Smooth muscle cell (in vitro differentiated cells): ENCODE measurements around the gene SHMT2. TPM values are rescaled to one million over a fixed set of nuclear protein-coding genes. Genes with fewer than 3 reads are reported as not detected.

ENCODE experiments used
- DNase-seq: peaks from one replicate; lab custom pipeline; 2025; ENCODE audit not compliant: unreplicated experiment; lab: John Stamatoyannopoulos, UW
- H2AFZ ChIP-seq: fragments of 200-600 bp; sonication (generic); 2 replicates; pipeline ENCODE4 v1.6.0; 2016; ENCODE audit warnings: antibody characterized with exemption, low read depth, mild to moderate bottlenecking
- H3F3A ChIP-seq: fragments of 200-600 bp; sonication (generic); 2 replicates; pipeline ENCODE4 v1.6.0; 2017; ENCODE audit warnings: antibody characterized with exemption, low read depth
- H3K27ac ChIP-seq: fragments of 200-600 bp; sonication (generic); 2 replicates; pipeline ENCODE4 v1.5.1; 2016; ENCODE audit warnings: low read depth, mild to moderate bottlenecking
- H3K27me3 ChIP-seq: fragments of 200-600 bp; sonication (generic); 2 replicates; pipeline ENCODE4 v1.6.1; 2016; ENCODE audit warnings: low read depth, mild to moderate bottlenecking
- H3K36me3 ChIP-seq: fragments of 200-600 bp; sonication (generic); 2 replicates; pipeline ENCODE4 v1.5.1; 2016; ENCODE audit warnings: low read depth
- H3K4me1 ChIP-seq: fragments of 200-600 bp; sonication (generic); 2 replicates; pipeline ENCODE4 v1.5.1; 2016; ENCODE audit warnings: low read depth
- H3K4me2 ChIP-seq: fragments of 200-600 bp; sonication (generic); 2 replicates; pipeline ENCODE4 v1.6.0; 2016; ENCODE audit warnings: mild to moderate bottlenecking
- H3K4me3 ChIP-seq: fragments of 200-600 bp; sonication (generic); 2 replicates; pipeline ENCODE4 v1.5.1; 2016; ENCODE audit warnings: mild to moderate bottlenecking
- H3K79me2 ChIP-seq: fragments of 200-600 bp; sonication (generic); 2 replicates; pipeline ENCODE4 v1.6.0; 2016; ENCODE audit warnings: low read depth, mild to moderate bottlenecking
- H3K9ac ChIP-seq: fragments of 200-600 bp; sonication (generic); 2 replicates; pipeline ENCODE4 v1.6.0; 2016; ENCODE audit warnings: low read depth
- H3K9me3 ChIP-seq: fragments of 200-600 bp; sonication (generic); replicated peaks from 2 replicates; pipeline ENCODE4 v1.5.1; 2016; ENCODE audit warnings: low read depth
- H4K20me1 ChIP-seq: fragments of 200-600 bp; sonication (generic); 2 replicates; pipeline ENCODE4 v1.6.0; 2016; ENCODE audit warnings: low read depth
- WGBS: methylation state at CpG from one replicate; pipeline ENCODE4 v1.1.7; 2016; ENCODE audit warnings: low lambda C conversion rate; 5-methylcytosine and 5-hydroxymethylcytosine counted together
- polyA plus RNA-seq: library from polyadenylated mRNA; unstranded; fragments of >200 nt; fragmentation: Nextera tagmentation; extraction: Ambion mirVana; gene quantifications from 2 replicates; pipeline ENCODE4 v1.2.1, GENCODE V29; 2016
- total RNA-seq: library from RNA; depleted of rRNA; stranded (reverse); fragments of >200 nt; gene quantifications from 2 replicates; pipeline ENCODE4 v1.2.3, GENCODE V29; 2014
- TF ChIP-seq, protein P1 (sequence below): fragments of 200-600 bp; sonication (generic); IDR thresholded peaks from 2 replicates; pipeline ENCODE4 v1.5.1; 2017; ENCODE audit warnings: borderline replicate concordance, mild to moderate bottlenecking, antibody characterized with exemption; ENCODE audit not compliant: insufficient read depth, poor library complexity, severe bottlenecking

The SHMT2 gene
- total and polyA plus RNA-seq, 2 experiments from 2014 or later, result 107 to 117 TPM

DNA sequence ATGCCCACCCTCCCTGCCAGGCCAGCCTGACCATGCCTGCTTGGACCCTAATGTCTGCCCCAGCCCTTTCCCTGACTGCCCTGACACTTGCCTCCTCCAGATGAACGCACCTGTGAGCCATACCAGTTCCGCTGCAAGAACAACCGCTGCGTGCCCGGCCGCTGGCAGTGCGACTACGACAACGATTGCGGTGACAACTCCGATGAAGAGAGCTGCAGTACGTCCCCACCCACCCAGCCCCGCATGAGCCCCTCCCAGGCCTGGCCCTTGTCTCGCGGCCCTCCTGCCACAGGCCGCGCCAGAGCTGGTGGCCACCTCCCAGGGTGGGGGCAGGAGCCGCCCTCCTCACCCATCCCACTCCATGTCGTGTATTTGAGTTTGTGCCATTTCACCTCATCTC, 27.2 kb upstream of the SHMT2 start:
- Histone ChIP-seq H3K4me2 (no peak overlapping the region), H3K4me1 (no peaks in the 10 kb centered on the region), H3F3A (no peaks in the 10 kb centered on the region), H2AFZ (no peak overlapping the region), H3K9me3 (no peaks in the 10 kb centered on the region), H3K9ac (no peak overlapping the region), H3K79me2 (no peaks in the 10 kb centered on the region), H3K36me3 (no peaks in the 10 kb centered on the region), H3K27me3 (no peaks in the 10 kb centered on the region), H3K4me3 (no peak overlapping the region), H4K20me1 (peaks cover 19% of the 10 kb centered on the region), H3K27ac (no peak overlapping the region)
- DNase-seq, result no peak
- 94% methylated on average over 14 of the region's 19 CpGs for WGBS
- TF ChIP-seq, protein P1, sequence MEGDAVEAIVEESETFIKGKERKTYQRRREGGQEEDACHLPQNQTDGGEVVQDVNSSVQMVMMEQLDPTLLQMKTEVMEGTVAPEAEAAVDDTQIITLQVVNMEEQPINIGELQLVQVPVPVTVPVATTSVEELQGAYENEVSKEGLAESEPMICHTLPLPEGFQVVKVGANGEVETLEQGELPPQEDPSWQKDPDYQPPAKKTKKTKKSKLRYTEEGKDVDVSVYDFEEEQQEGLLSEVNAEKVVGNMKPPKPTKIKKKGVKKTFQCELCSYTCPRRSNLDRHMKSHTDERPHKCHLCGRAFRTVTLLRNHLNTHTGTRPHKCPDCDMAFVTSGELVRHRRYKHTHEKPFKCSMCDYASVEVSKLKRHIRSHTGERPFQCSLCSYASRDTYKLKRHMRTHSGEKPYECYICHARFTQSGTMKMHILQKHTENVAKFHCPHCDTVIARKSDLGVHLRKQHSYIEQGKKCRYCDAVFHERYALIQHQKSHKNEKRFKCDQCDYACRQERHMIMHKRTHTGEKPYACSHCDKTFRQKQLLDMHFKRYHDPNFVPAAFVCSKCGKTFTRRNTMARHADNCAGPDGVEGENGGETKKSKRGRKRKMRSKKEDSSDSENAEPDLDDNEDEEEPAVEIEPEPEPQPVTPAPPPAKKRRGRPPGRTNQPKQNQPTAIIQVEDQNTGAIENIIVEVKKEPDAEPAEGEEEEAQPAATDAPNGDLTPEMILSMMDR, result no peak

DNA sequence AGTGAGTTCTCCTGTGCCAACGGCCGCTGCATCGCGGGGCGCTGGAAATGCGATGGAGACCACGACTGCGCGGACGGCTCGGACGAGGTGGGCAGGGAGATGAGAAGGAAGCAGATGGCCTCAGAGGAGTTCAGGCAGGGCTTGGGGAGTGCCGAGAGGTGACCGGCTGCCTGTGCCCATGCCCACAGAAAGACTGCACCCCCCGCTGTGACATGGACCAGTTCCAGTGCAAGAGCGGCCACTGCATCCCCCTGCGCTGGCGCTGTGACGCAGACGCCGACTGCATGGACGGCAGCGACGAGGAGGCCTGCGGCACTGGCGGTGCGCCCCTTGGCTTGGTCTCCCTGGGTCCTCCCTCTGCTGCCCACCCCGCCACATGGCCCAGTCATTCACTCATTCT, 26.3 kb upstream of the SHMT2 start:
- TF ChIP-seq, protein P1, result no peak
- Histone ChIP-seq H3K4me2 (no peak overlapping the region), H3K9ac (no peak overlapping the region), H3K79me2 (no peaks in the 10 kb centered on the region), H3F3A (no peaks in the 10 kb centered on the region), H4K20me1 (peaks cover 22% of the 10 kb centered on the region), H3K9me3 (no peaks in the 10 kb centered on the region), H3K27ac (no peak overlapping the region), H3K27me3 (no peaks in the 10 kb centered on the region), H3K36me3 (no peaks in the 10 kb centered on the region), H3K4me3 (no peak overlapping the region), H3K4me1 (no peaks in the 10 kb centered on the region), H2AFZ (no peak overlapping the region)
- no peak for DNase-seq
- WGBS, result over 99% methylated on average over 28 of the region's 28 CpGs

DNA sequence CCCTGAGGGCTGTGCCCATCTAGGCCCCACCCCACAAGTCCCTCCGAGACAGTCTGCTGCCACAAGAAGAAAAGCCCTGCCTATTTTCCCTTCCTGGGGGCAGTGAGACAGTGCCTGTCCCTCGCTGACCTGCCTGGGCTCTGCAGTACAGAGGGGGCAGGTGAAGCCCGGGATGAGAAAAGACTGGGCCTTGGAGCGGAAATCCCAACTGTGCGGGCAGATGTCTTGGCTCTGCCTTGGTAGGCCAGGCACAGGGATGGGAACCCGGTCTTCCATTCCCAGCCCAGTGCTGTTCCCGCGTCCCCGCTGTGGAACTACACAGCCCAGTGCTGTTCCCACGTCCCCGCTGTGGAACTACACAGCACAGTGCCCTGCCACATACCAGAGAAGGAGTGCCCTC, 25.7 kb upstream of the SHMT2 start:
- Histone ChIP-seq H2AFZ (no peak overlapping the region), H3K4me3 (no peak overlapping the region), H3F3A (no peaks in the 10 kb centered on the region), H4K20me1 (peaks cover 19% of the 10 kb centered on the region), H3K36me3 (no peaks in the 10 kb centered on the region), H3K4me1 (no peaks in the 10 kb centered on the region), H3K9ac (no peak overlapping the region), H3K79me2 (no peaks in the 10 kb centered on the region), H3K27me3 (no peaks in the 10 kb centered on the region), H3K27ac (no peak overlapping the region), H3K4me2 (no peak overlapping the region), H3K9me3 (no peaks in the 10 kb centered on the region)
- TF ChIP-seq, protein P1, result no peak
- WGBS, result 90% methylated on average over 11 of the region's 11 CpGs
- no peak for DNase-seq

DNA sequence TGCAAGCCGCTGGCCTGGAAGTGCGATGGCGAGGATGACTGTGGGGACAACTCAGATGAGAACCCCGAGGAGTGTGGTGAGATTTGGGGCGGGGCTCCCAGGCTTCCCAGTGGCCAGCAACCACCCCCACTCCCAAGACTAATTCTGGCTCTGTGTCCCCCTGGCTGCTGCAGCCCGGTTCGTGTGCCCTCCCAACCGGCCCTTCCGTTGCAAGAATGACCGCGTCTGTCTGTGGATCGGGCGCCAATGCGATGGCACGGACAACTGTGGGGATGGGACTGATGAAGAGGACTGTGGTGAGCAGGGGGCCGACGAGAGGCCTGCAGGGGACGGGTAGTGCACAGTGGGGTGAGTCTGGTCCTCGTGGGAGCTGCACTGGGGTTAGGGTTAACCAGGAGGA, 25.1 kb upstream of the SHMT2 start:
- H3K27ac ChIP-seq, result no peak overlapping the region
- no peaks in the 10 kb centered on the region for H3K27me3 ChIP-seq
- TF ChIP-seq, protein P1, result no peak
- no peak overlapping the region for H3K4me3 ChIP-seq
- no peaks in the 10 kb centered on the region for H3K79me2 ChIP-seq
- H3K36me3 ChIP-seq, result no peaks in the 10 kb centered on the region
- H3F3A ChIP-seq, result no peaks in the 10 kb centered on the region
- H3K9me3 ChIP-seq, result no peaks in the 10 kb centered on the region
- WGBS, result 98% methylated on average over 19 of the region's 19 CpGs
- no peak overlapping the region for H3K4me2 ChIP-seq
- no peak overlapping the region for H2AFZ ChIP-seq
- no peak overlapping the region for H3K9ac ChIP-seq
- H4K20me1 ChIP-seq, result peaks cover 21% of the 10 kb centered on the region
- no peak for DNase-seq
- H3K4me1 ChIP-seq, result no peaks in the 10 kb centered on the region
